Measurements from ENCODE around the gene LZTS3. TPM values are rescaled to one million over a fixed set of nuclear protein-coding genes. Genes with fewer than 3 reads are reported as not detected.
"Not testable (repeated sequence)": the region's sequence is repeated elsewhere in the genome, so short reads cannot be mapped to it uniquely, and the experiment has no call there.

Gene LZTS3
- polyA plus RNA-seq, 3 donors, result 0.05 to 0.45 TPM; not detected in 1

GRCh38 chr20:3124163-3124562 is 49.2 kb downstream of the LZTS3 start:
- H3K79me2 ChIP-seq (ENCODE audit: insufficient read depth, low read length); H3K9ac ChIP-seq (ENCODE audit: insufficient read depth, low read length, poor library complexity, severe bottlenecking); DNase-seq; H3K27ac ChIP-seq (ENCODE audit: low read depth in 1 of 2, low read length in 2 of 2); H2AFZ ChIP-seq (ENCODE audit: insufficient read depth, low read depth, low read length, poor library complexity, severe bottlenecking); H3K27me3 Mint-ChIP-seq (ENCODE audit: low read depth in 3 of 3); H3K4me3 Mint-ChIP-seq; H3K27me3 ChIP-seq (ENCODE audit: control insufficient read depth in 2 of 2, insufficient read depth in 2 of 2, low read length in 2 of 2); H3K4me1 Mint-ChIP-seq; H3K4me3 ChIP-seq (replicated peaks in 1 of 3; ENCODE audit: low read depth in 2 of 3, low read length in 3 of 3); H3K4me2 ChIP-seq (replicated peaks; ENCODE audit: extremely low read depth, low read length, poor library complexity, severe bottlenecking); intact Hi-C loops (cut with micrococcal nuclease); H3K4me1 ChIP-seq (ENCODE audit: control insufficient read depth in 1 of 2, insufficient read depth in 2 of 2, low read length in 2 of 2): not testable (repeated sequence)
- Mint-ChIP-seq H3K9me3 (peaks cover 31 to 52% (median 45%) of the 10 kb centered on the region in 7 donors), H3K27ac (peak overlapping the region in 1 of 7 donors; percentile 42), H3K36me3 (peaks cover 53 to 78% of the 10 kb centered on the region in 2 donors)
- H3K9me3 ChIP-seq (replicated peaks in 1 of 2; ENCODE audit: control insufficient read depth in 1 of 2, insufficient read depth in 1 of 2, low read length in 2 of 2), result peaks cover 37 to 40% of the 10 kb centered on the region in 2 donors
- H4K20me1 ChIP-seq (ENCODE audit: insufficient read depth, low read length), result peaks cover 18% of the 10 kb centered on the region
- peaks cover 33 to 65% of the 10 kb centered on the region in 2 donors for H3K36me3 ChIP-seq (replicated peaks in 1 of 2; ENCODE audit: control insufficient read depth in 1 of 2, insufficient read depth in 2 of 2, low read length in 2 of 2)
- WGBS (ENCODE audit: insufficient coverage), result 98% methylated on average over 8 of the region's 18 CpGs

DNA sequence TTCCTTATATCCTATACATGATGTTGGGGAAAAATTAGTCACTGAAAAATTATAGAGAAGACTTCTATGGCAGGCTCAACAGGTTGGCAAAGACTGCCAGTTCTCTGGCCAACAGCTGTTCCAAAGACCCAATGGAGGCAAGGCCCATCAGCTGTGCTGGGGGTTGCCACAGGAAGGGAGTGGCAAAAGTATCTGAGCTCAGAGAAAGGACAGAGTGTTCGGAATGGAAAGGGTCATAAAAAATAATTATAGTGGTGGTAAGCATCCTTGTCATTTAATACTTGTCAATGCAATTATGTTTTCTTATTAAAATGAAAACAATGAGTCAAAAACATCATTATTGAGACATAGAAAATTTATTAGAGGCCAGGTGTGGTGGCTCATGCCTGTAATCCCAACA is 49.8 kb downstream of the LZTS3 start:
- Histone ChIP-seq H3K27ac (ENCODE audit: low read depth in 1 of 2, low read length in 2 of 2) (no peak overlapping the region), H3K36me3 (replicated peaks in 1 of 2; ENCODE audit: control insufficient read depth in 1 of 2, insufficient read depth in 2 of 2, low read length in 2 of 2) (peaks cover 33 to 66% of the 10 kb centered on the region in 2 donors), H3K79me2 (ENCODE audit: insufficient read depth, low read length) (peaks cover under 1% of the 10 kb centered on the region), H3K27me3 (ENCODE audit: control insufficient read depth in 2 of 2, insufficient read depth in 2 of 2, low read length in 2 of 2) (no peaks in the 10 kb centered on the region), H2AFZ (ENCODE audit: insufficient read depth, low read depth, low read length, poor library complexity, severe bottlenecking) (no peak overlapping the region), H3K4me1 (ENCODE audit: control insufficient read depth in 1 of 2, insufficient read depth in 2 of 2, low read length in 2 of 2) (no peaks in the 10 kb centered on the region), H3K4me2 (replicated peaks; ENCODE audit: extremely low read depth, low read length, poor library complexity, severe bottlenecking) (no peak overlapping the region), H3K9me3 (replicated peaks in 1 of 2; ENCODE audit: control insufficient read depth in 1 of 2, insufficient read depth in 1 of 2, low read length in 2 of 2) (peaks cover 37 to 40% of the 10 kb centered on the region in 2 donors), H4K20me1 (ENCODE audit: insufficient read depth, low read length) (peaks cover 12% of the 10 kb centered on the region), H3K4me3 (replicated peaks in 1 of 3; ENCODE audit: low read depth in 2 of 3, low read length in 3 of 3) (no peak overlapping the region), H3K9ac (ENCODE audit: insufficient read depth, low read length, poor library complexity, severe bottlenecking) (no peak overlapping the region)
- Mint-ChIP-seq H3K27ac (peak overlapping the region in 1 of 7 donors; percentile 74), H3K4me1 (peaks cover 2% of the 10 kb centered on the region), H3K9me3 (peaks cover 31 to 52% (median 45%) of the 10 kb centered on the region in 7 donors), H3K36me3 (peaks cover 52 to 74% of the 10 kb centered on the region in 2 donors), H3K27me3 (ENCODE audit: low read depth in 3 of 3) (no peaks in the 10 kb centered on the region), H3K4me3 (no peak overlapping the region)
- no peak for DNase-seq
- intact Hi-C loops (cut with micrococcal nuclease), result no loop called here
- no CpG with 5 or more reads among the region's 1 CpG for WGBS (ENCODE audit: insufficient coverage)
- TF ChIP-seq CTCF (IDR thresholded peaks at IDR 0.05), result no peak
